ENCODE data around the gene KDM3B. TPM values are rescaled to one million over a fixed set of nuclear protein-coding genes. Genes with fewer than 3 reads are reported as not detected.
"Not testable (repeated sequence)": the region's sequence is repeated elsewhere in the genome, so short reads cannot be mapped to it uniquely, and the experiment has no call there.

KDM3B gene
- total RNA-seq, 4 donors from 2014 or later = 21.8 to 96.4 (median 51.5) TPM

DNA sequence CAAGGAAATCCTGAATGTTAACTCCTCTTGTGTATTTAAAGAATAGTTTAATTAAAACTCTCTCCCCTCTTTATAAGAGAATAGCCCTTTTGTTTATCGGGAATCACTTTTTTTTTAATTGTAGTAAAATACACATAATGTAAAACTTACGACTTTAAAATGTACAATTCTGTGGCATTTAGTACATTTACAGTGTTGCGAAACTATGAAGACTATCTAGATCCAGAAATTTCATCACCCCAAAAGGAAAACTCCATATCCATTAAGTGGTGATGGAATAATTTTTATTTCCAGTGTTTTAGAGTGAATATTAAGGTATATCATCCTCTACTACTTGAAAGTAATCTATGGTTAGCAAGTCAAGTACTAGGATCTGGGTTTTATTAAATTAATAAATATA lies 36.8 kb downstream of the KDM3B start:
- intact Hi-C loops (cut with DNase I; ENCODE audit: low total_unique reads) = no loop called here
- TF ChIP-seq, protein P1, sequence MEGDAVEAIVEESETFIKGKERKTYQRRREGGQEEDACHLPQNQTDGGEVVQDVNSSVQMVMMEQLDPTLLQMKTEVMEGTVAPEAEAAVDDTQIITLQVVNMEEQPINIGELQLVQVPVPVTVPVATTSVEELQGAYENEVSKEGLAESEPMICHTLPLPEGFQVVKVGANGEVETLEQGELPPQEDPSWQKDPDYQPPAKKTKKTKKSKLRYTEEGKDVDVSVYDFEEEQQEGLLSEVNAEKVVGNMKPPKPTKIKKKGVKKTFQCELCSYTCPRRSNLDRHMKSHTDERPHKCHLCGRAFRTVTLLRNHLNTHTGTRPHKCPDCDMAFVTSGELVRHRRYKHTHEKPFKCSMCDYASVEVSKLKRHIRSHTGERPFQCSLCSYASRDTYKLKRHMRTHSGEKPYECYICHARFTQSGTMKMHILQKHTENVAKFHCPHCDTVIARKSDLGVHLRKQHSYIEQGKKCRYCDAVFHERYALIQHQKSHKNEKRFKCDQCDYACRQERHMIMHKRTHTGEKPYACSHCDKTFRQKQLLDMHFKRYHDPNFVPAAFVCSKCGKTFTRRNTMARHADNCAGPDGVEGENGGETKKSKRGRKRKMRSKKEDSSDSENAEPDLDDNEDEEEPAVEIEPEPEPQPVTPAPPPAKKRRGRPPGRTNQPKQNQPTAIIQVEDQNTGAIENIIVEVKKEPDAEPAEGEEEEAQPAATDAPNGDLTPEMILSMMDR (IDR thresholded peaks at IDR 0.05) = no peak
- no peak for TF ChIP-seq POLR2A (IDR thresholded peaks at IDR 0.05)
- no peaks in the 10 kb centered on the region for H3K9me3 ChIP-seq
- no peak for DNase-seq
- H3K4me1 ChIP-seq = no peaks in the 10 kb centered on the region
- H3K27me3 ChIP-seq = no peaks in the 10 kb centered on the region
- H3K27ac ChIP-seq = no peak overlapping the region
- no peak overlapping the region for H3K4me3 ChIP-seq
- no peaks in the 10 kb centered on the region for H3K36me3 ChIP-seq

DNA sequence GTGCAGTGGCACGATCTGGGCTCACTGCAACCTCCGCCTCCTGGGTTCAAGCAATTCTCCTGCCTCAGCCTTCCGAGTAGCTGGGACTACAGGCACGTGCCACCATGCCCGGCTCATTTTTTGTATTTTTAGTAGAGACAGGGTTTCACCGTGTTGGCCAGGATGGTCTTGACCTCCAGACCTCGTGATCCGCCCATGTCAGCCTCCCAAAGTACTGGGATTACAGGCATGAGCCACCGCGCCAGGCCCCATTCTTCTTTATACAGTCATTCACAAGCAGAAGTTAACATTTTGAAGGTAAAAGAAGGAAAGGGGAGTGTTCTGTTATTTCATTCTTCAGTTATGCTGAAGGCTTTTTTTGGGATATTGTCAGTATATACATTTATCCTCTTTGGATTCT lies 37.4 kb downstream of the KDM3B start:
- H3K9me3 ChIP-seq; H3K36me3 ChIP-seq; DNase-seq; intact Hi-C loops (cut with DNase I; ENCODE audit: low total_unique reads); H3K27me3 ChIP-seq; H3K4me1 ChIP-seq; H3K4me3 ChIP-seq; H3K27ac ChIP-seq: not testable (repeated sequence)

DNA sequence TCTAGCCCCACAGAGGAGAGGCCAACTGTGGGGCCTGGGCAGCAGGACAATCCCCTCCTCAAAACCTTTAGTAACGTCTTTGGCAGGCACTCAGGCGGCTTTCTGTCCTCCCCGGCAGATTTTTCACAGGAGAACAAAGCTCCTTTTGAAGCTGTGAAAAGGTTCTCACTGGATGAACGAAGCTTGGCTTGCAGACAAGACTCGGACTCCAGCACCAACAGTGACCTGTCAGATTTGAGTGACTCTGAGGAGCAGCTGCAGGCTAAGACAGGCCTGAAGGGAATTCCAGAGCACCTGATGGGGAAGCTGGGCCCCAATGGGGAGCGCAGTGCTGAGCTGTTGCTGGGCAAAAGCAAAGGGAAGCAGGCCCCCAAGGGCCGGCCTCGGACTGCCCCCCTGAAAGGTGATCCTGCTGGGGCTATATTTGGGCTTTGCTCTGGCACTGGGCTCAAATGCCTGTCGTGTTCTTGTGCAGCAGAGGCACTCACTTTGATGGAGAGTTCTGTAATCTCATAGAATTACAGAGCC lies 39.4 kb downstream of the KDM3B start:
- no peaks in the 10 kb centered on the region for H3K9me3 ChIP-seq
- H3K4me3 ChIP-seq = no peak overlapping the region
- no peak for DNase-seq
- no peaks in the 10 kb centered on the region for H3K4me1 ChIP-seq
- no peaks in the 10 kb centered on the region for H3K36me3 ChIP-seq
- no peak overlapping the region for H3K27ac ChIP-seq
- intact Hi-C loops (cut with DNase I; ENCODE audit: low total_unique reads) = no loop called here
- TF ChIP-seq, protein P1 (IDR thresholded peaks at IDR 0.05) = no peak
- TF ChIP-seq POLR2A (IDR thresholded peaks at IDR 0.05) = no peak
- no peaks in the 10 kb centered on the region for H3K27me3 ChIP-seq

DNA sequence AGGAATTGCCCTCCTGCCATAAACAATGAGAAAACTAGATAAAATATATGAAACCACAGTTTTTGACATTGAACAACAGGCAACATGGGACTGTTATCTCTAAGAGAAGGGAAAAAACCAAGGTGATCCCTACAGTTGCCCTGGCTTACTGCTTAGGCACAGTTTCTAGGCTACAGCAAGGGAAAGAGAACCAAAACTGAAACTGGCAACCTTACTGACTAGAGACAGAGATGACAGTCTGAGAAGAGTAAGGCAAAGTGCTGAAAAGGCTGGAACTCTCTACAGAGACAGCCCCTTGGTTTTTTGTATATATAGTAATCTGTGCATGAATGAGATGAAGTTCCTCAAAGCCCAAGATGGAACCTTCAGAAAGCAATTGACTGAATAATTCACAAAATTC lies 50.2 kb downstream of the KDM3B start:
- H3K27ac ChIP-seq = no peak overlapping the region
- no peak overlapping the region for H3K4me3 ChIP-seq
- no peaks in the 10 kb centered on the region for H3K4me1 ChIP-seq
- H3K27me3 ChIP-seq = no peaks in the 10 kb centered on the region
- no peaks in the 10 kb centered on the region for H3K9me3 ChIP-seq
- intact Hi-C loops (cut with DNase I; ENCODE audit: low total_unique reads) = no loop called here
- H3K36me3 ChIP-seq = no peaks in the 10 kb centered on the region
- TF ChIP-seq, protein P1 (IDR thresholded peaks at IDR 0.05) = no peak
- no peak for DNase-seq

DNA sequence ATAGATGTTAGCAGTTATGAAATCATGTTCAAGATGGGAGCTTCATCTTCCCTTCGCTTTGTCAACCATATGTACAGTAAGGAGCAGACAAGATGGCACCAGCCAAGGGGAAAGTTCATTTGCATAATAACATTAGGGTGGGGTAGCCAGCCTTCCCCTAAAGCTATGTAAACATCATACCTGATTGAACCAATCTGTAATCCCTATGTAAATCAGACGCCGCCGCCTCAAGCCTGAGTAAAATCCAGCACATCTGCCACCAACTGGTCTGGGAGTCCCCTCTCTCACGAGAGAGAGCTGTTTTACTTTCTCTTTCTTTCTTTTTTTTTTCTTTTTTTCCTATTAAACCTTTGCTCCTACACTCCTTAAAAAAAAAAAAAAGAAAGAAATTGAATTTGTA lies 55.5 kb downstream of the KDM3B start:
- H3K27ac ChIP-seq = no peak overlapping the region
- no peaks in the 10 kb centered on the region for H3K36me3 ChIP-seq
- DNase-seq = no peak
- H3K9me3 ChIP-seq = no peaks in the 10 kb centered on the region
- no peaks in the 10 kb centered on the region for H3K4me1 ChIP-seq
- intact Hi-C loops (cut with DNase I; ENCODE audit: low total_unique reads) = no loop called here
- no peaks in the 10 kb centered on the region for H3K27me3 ChIP-seq
- H3K4me3 ChIP-seq = no peak overlapping the region
- TF ChIP-seq, protein P1 (IDR thresholded peaks at IDR 0.05) = no peak
- TF ChIP-seq POLR2A (IDR thresholded peaks at IDR 0.05) = no peak

DNA sequence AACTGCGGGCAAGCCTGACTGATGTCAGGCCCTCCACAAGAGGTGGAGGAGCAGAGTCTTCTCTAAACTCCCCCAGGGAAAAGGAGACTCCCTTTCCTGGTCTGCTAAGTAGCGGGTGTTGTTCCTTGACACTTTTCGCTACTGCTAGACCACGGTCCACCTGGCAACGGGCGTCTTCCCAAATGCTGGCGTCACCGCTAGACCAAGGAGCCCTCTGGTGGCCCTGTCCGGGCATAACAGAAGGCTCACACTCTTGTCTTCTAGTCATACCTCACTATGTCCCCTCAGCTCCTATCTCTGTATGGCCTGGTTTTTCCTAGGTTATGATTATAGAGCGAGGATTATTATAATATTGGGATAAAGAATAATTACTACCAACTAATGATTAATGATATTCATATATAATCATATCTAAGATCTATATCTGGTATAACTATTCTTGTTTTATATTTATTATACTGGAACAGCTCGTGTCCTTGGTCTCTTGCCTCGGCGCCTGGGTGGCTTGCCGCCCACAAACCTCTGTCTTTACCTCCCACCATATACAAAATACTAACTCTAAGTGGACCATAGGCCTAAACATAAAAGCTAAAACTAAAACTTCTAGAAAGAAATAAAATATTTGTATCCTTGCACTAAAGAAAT lies 58.6 kb downstream of the KDM3B start:
- H3K36me3 ChIP-seq; H3K4me3 ChIP-seq; H3K9me3 ChIP-seq; H3K27ac ChIP-seq; H3K4me1 ChIP-seq; H3K27me3 ChIP-seq; intact Hi-C loops (cut with DNase I; ENCODE audit: low total_unique reads): not testable (repeated sequence)
- TF ChIP-seq, protein P1 (IDR thresholded peaks at IDR 0.05) = peak in 3 of 4 experiments; percentile 36 to 43 (median 40)
- DNase-seq = peak; percentile 29 to 49

All from uterus (tissue), 4 donors.